Peyer's patch (tissue), 4 donors: ENCODE measurements around the gene MTFP1.

ENCODE experiments used
- CTCF ChIP-seq, 6 experiments: fragments of 450-650 bp in 4 of 6; fragments of 200-600 bp in 2 of 6; sonication (generic) in 1 of 6; IDR thresholded peaks; one replicate each; pipeline ENCODE4 v1.5.1; 2017 to 2019; ENCODE audit warnings: antibody characterized with exemption in 6 of 6, mild to moderate bottlenecking in 3 of 6, moderate library complexity in 1 of 6
- POLR2A ChIP-seq, 2 donors: fragments of 450-650 bp; IDR thresholded peaks; one replicate each; pipeline ENCODE4 v1.5.1; 2017; ENCODE audit warnings: antibody characterized with exemption in 2 of 2, mild to moderate bottlenecking in 2 of 2, moderate library complexity in 2 of 2

GRCh38 chr22:30460147-30460546 lies 34.6 kb downstream of the MTFP1 start:
- TF ChIP-seq CTCF (IDR thresholded peaks at IDR 0.05) (no peak), POLR2A (IDR thresholded peaks at IDR 0.05) (no peak)
